ENCODE results near the gene PCBP3.
A peak's percentile ranks its signal among the peaks of the same experiment; 100 is the strongest.
"Not testable (repeated sequence)": the region's sequence is repeated elsewhere in the genome, so short reads cannot be mapped to it uniquely, and the experiment has no call there.

PCBP3 gene

GRCh38 chr21:45642122-45642813 lies 1.3 kb upstream of the PCBP3 start:
- no peaks in the 10 kb centered on the region for H3K9me3 ChIP-seq (ENCODE audit: insufficient read depth, low read length)
- H3K4me1 ChIP-seq (ENCODE audit: insufficient read depth, insufficient read length) = peaks cover 28% of the 10 kb centered on the region
- no peak for DNase-seq (ENCODE audit: low read depth, low spot score)
- peak overlapping the region; percentile 47 for H3K4me3 ChIP-seq (ENCODE audit: insufficient read length, low read depth)
- peaks cover 29% of the 10 kb centered on the region for H3K27me3 ChIP-seq (ENCODE audit: insufficient read depth, insufficient read length)
- TF ChIP-seq SUZ12 (IDR thresholded peaks at IDR 0.05; ENCODE audit: extremely low read depth, insufficient read depth, insufficient read length) (no peak), ZNF274 (IDR thresholded peaks at IDR 0.05; ENCODE audit: low read depth, low read length) (no peak), YY1 (IDR thresholded peaks at IDR 0.05; ENCODE audit: insufficient read depth, insufficient read length) (no peak)
- no peaks in the 10 kb centered on the region for H3K36me3 ChIP-seq (ENCODE audit: insufficient read depth, insufficient read length, low read length)
- peak overlapping the region; percentile 66 for H3K9ac ChIP-seq (ENCODE audit: insufficient read length, low read depth)

GRCh38 chr21:45644041-45644906 lies 749 bp downstream of the PCBP3 start:
- Histone ChIP-seq H3K4me1 (ENCODE audit: insufficient read depth, insufficient read length) (peaks cover 24% of the 10 kb centered on the region), H3K9me3 (ENCODE audit: insufficient read depth, low read length) (peaks cover 10% of the 10 kb centered on the region; the same call in 1 of the 2 replicates), H3K36me3 (ENCODE audit: insufficient read depth, insufficient read length, low read length) (no peaks in the 10 kb centered on the region), H3K9ac (ENCODE audit: insufficient read length, low read depth) (peak overlapping the region; percentile 66), H3K4me3 (ENCODE audit: insufficient read length, low read depth) (peak overlapping the region; percentile 52), H3K27me3 (ENCODE audit: insufficient read depth, insufficient read length) (peaks cover 29% of the 10 kb centered on the region)
- TF ChIP-seq SUZ12 (IDR thresholded peaks at IDR 0.05; ENCODE audit: extremely low read depth, insufficient read depth, insufficient read length) (no peak), YY1 (IDR thresholded peaks at IDR 0.05; ENCODE audit: insufficient read depth, insufficient read length) (no peak), ZNF274 (IDR thresholded peaks at IDR 0.05; ENCODE audit: low read depth, low read length) (no peak)
- DNase-seq (ENCODE audit: low read depth, low spot score) = no peak

GRCh38 chr21:45651921-45652320 lies 8.4 kb downstream of the PCBP3 start:
- DNase-seq (ENCODE audit: low read depth, low spot score) = no peak
- no peak overlapping the region for H3K9ac ChIP-seq (ENCODE audit: insufficient read length, low read depth)
- H3K27me3 ChIP-seq (ENCODE audit: insufficient read depth, insufficient read length) = no peaks in the 10 kb centered on the region
- no peaks in the 10 kb centered on the region for H3K4me1 ChIP-seq (ENCODE audit: insufficient read depth, insufficient read length)
- H3K36me3 ChIP-seq (ENCODE audit: insufficient read depth, insufficient read length, low read length) = no peaks in the 10 kb centered on the region
- peaks cover 11% of the 10 kb centered on the region; the same call in 1 of the 2 replicates for H3K9me3 ChIP-seq (ENCODE audit: insufficient read depth, low read length)
- TF ChIP-seq SUZ12 (IDR thresholded peaks at IDR 0.05; ENCODE audit: extremely low read depth, insufficient read depth, insufficient read length) (no peak), YY1 (IDR thresholded peaks at IDR 0.05; ENCODE audit: insufficient read depth, insufficient read length) (no peak), ZNF274 (IDR thresholded peaks at IDR 0.05; ENCODE audit: low read depth, low read length) (no peak)
- H3K4me3 ChIP-seq (ENCODE audit: insufficient read length, low read depth) = no peak overlapping the region

- H3K36me3 ChIP-seq (ENCODE audit: insufficient read depth, insufficient read length, low read length) = no peaks in the 10 kb centered on the region
- TF ChIP-seq SUZ12 (IDR thresholded peaks at IDR 0.05; ENCODE audit: extremely low read depth, insufficient read depth, insufficient read length) = no peak
- no peak for TF ChIP-seq YY1 (IDR thresholded peaks at IDR 0.05; ENCODE audit: insufficient read depth, insufficient read length)
- TF ChIP-seq ZNF274 (IDR thresholded peaks at IDR 0.05; ENCODE audit: low read depth, low read length) = no peak
- DNase-seq (ENCODE audit: low read depth, low spot score) = no peak
These were observed 11.6 kb downstream of the PCBP3 start for GRCh38 chr21:45655124-45655523.

GRCh38 chr21:45656114-45656513 lies 12.6 kb downstream of the PCBP3 start:
- H3K9me3 ChIP-seq (ENCODE audit: insufficient read depth, low read length); DNase-seq (ENCODE audit: low read depth, low spot score); H3K4me1 ChIP-seq (ENCODE audit: insufficient read depth, insufficient read length); H3K4me3 ChIP-seq (ENCODE audit: insufficient read length, low read depth); H3K27me3 ChIP-seq (ENCODE audit: insufficient read depth, insufficient read length); H3K9ac ChIP-seq (ENCODE audit: insufficient read length, low read depth); H3K36me3 ChIP-seq (ENCODE audit: insufficient read depth, insufficient read length, low read length): not testable (repeated sequence)

More at GRCh38 chr21:45655124-45655523, 11.6 kb downstream of the PCBP3 start:
- H3K4me1 ChIP-seq (ENCODE audit: insufficient read depth, insufficient read length) = no peaks in the 10 kb centered on the region
- H3K4me3 ChIP-seq (ENCODE audit: insufficient read length, low read depth) = no peak overlapping the region
- H3K27me3 ChIP-seq (ENCODE audit: insufficient read depth, insufficient read length) = no peaks in the 10 kb centered on the region
- no peak overlapping the region for H3K9ac ChIP-seq (ENCODE audit: insufficient read length, low read depth)
- no peaks in the 10 kb centered on the region for H3K9me3 ChIP-seq (ENCODE audit: insufficient read depth, low read length)

- H3K27me3 ChIP-seq (ENCODE audit: insufficient read depth, insufficient read length); DNase-seq (ENCODE audit: low read depth, low spot score); H3K9ac ChIP-seq (ENCODE audit: insufficient read length, low read depth); H3K36me3 ChIP-seq (ENCODE audit: insufficient read depth, insufficient read length, low read length); H3K4me3 ChIP-seq (ENCODE audit: insufficient read length, low read depth); H3K4me1 ChIP-seq (ENCODE audit: insufficient read depth, insufficient read length): not testable (repeated sequence)
- peaks cover 22% of the 10 kb centered on the region for H3K9me3 ChIP-seq (ENCODE audit: insufficient read depth, low read length)
These were observed 18.5 kb downstream of the PCBP3 start for GRCh38 chr21:45661913-45662622.

- DNase-seq (ENCODE audit: low read depth, low spot score); H3K4me1 ChIP-seq (ENCODE audit: insufficient read depth, insufficient read length); H3K9ac ChIP-seq (ENCODE audit: insufficient read length, low read depth); H3K36me3 ChIP-seq (ENCODE audit: insufficient read depth, insufficient read length, low read length); H3K27me3 ChIP-seq (ENCODE audit: insufficient read depth, insufficient read length); H3K4me3 ChIP-seq (ENCODE audit: insufficient read length, low read depth): not testable (repeated sequence)
- peaks cover 23% of the 10 kb centered on the region for H3K9me3 ChIP-seq (ENCODE audit: insufficient read depth, low read length)
These were observed 19.2 kb downstream of the PCBP3 start for GRCh38 chr21:45662623-45663245.
